Right cardiac atrium (tissue), 5 donors: ENCODE measurements around the gene SLC35F2. TPM values are rescaled to one million over a fixed set of nuclear protein-coding genes. Genes with fewer than 3 reads are reported as not detected.

Experiments
- ATAC-seq, 2 donors: fragments of 200-7000 bp; cut with Tn5 transposase; one replicate each; pipeline versions ENCODE4 v1.8.0 to v1.9.1; 2020; ENCODE audit warnings: moderate library complexity in 2 of 2, mild to moderate bottlenecking in 1 of 2
- DNase-seq, 3 donors: peaks; one replicate each; pipeline ENCODE4 v3.0.0-alpha.2; 2020
- H3K27ac ChIP-seq: one replicate; pipeline ENCODE4 v1.5.1; 2013; ENCODE audit warnings: mild to moderate bottlenecking, low read length, control low read depth, moderate library complexity
- H3K27me3 ChIP-seq: one replicate; pipeline ENCODE4 v1.6.1; 2013; ENCODE audit not compliant: control insufficient read depth, insufficient read depth
- H3K4me1 ChIP-seq: one replicate; pipeline ENCODE4 v1.6.1; 2013; ENCODE audit warnings: low read length; ENCODE audit not compliant: control insufficient read depth, insufficient read depth
- H3K4me3 ChIP-seq: one replicate; pipeline ENCODE4 v1.5.1; 2013; ENCODE audit warnings: low read length, control low read depth
- H3K9me3 ChIP-seq: one replicate; pipeline ENCODE4 v1.6.1; 2013; ENCODE audit warnings: low read length; ENCODE audit not compliant: control insufficient read depth
- WGBS: extraction: QIAGEN DNeasy Blood & Tissue Kit; methylation state at CpG from one replicate; pipeline ENCODE4 v1.1.7; 2013; 5-methylcytosine and 5-hydroxymethylcytosine counted together
- intact Hi-C, 4 donors: fragments of 100-400 bp; cut with DNase I; formaldehyde crosslinking; loops; one replicate each; pipeline versions ENCODE4 v1.11.0 to v1.14.0; 2022 to 2023
- polyA plus RNA-seq: library from polyadenylated mRNA; stranded (reverse); fragments of 200-250 nt; gene quantifications from one replicate; pipeline ENCODE4 v1.2.3, GENCODE V29; 2013
- total RNA-seq, 4 donors: library from RNA; stranded (reverse); fragmentation: NEBNext Ultra II Directional; extraction: Animal tissue kit (Norgen Biotek cat#: 25700); gene quantifications; one replicate each; pipeline ENCODE4 v1.2.1, GENCODE V29; 2021
- donor health status: healthy with polysubstance abuse.
- donor health status: DM: no; HTN: yes; CAD: no.
- donor health status: DM: no; HTN: no; CAD: no.
- donor health status: DM: no; HTN: yes; CAD: no; lungs with severe emphysema.
- donor health status: DM: yes; HTN: yes; CAD: no.

The SLC35F2 gene
- total and polyA plus RNA-seq, 5 donors = 1.4 to 3.5 (median 2.3) TPM

DNA sequence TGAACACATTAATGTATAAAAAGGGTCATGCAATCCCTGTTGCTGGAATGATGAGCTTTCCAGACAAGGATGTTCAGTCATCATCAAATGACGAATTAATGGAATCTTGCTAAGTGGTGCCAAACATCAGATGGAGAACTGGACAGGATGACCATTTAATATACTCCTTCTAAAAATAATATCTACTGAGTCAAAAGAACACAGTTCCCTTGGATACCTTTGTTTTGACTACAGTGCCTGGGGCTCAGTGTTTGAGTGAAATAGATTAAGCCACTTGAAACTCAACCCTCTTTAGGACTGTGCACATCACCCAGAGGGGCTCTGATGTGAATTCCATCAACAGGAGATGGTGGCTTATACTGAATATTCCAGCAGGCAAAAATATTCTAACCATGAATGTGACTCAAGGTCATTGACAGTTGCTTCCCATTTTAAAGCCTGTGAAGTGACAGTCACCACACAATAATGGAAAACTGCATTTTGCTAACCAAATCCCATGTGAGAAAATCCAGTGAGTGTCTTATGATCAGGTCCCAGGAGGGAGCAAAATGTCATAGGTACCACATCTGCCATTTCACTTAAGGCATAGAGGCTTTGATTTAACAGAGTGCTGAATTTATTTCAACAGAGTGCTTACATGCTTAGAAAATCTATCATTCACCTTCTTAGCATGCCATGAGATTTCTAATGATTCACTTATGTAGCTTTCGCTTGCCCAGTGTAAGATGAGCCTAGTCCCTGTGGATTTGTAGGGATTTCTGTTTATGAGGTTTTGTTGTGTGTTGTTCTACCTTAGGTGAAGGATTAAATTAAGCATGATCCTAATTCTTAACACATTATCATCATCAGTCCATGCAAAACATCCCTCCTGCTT is 105.4 kb downstream of the SLC35F2 start:
- ATAC-seq = peak; percentile 71 to 87

GRCh38 chr11:107752508-107752907 is 106.1 kb downstream of the SLC35F2 start:
- H3K27ac ChIP-seq = no peak overlapping the region

More for the DNA sequence above, 105.4 kb downstream of the SLC35F2 start:
- Histone ChIP-seq H3K27me3 (no peaks in the 10 kb centered on the region), H3K4me3 (no peak overlapping the region), H3K27ac (no peak overlapping the region), H3K9me3 (no peaks in the 10 kb centered on the region), H3K4me1 (no peaks in the 10 kb centered on the region)
- 47% methylated on average over 2 of the region's 2 CpGs for WGBS
- intact Hi-C loops = no loop called here
- no peak for DNase-seq

DNA sequence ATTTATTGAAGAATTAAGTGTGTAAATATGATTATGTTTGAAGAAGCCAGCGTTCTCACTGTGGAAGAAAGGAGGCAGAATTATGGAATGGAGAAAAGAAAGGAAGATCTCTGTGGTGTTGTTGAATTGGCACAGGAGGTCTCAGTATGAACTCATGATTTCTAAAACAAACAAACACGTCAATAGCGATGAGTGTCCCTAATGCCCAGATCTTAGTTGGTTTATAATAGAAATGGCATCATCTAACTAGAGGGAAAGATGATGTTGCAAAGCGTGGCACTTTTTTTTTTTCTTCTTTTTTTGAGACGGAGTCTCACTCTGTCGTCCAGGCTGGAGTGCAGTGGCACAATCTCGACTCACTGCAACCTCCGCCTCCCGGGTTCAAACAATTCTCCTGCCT is 107.5 kb downstream of the SLC35F2 start:
- Histone ChIP-seq H3K27ac (no peak overlapping the region), H3K4me1 (no peaks in the 10 kb centered on the region), H3K27me3 (no peaks in the 10 kb centered on the region), H3K9me3 (no peaks in the 10 kb centered on the region), H3K4me3 (no peak overlapping the region)
- DNase-seq = no peak
- ATAC-seq = no peak
- intact Hi-C loops = no loop called here
- 79% methylated on average over 9 of the region's 9 CpGs for WGBS

More at GRCh38 chr11:107752508-107752907, 106.1 kb downstream of the SLC35F2 start:
- no peaks in the 10 kb centered on the region for H3K27me3 ChIP-seq
- ATAC-seq (no peak), DNase-seq (no peak)
- WGBS = 61% methylated on average over 5 of the region's 5 CpGs
- intact Hi-C loops = no loop called here
- no peak overlapping the region for H3K4me3 ChIP-seq
- no peaks in the 10 kb centered on the region for H3K4me1 ChIP-seq
- no peaks in the 10 kb centered on the region for H3K9me3 ChIP-seq

DNA sequence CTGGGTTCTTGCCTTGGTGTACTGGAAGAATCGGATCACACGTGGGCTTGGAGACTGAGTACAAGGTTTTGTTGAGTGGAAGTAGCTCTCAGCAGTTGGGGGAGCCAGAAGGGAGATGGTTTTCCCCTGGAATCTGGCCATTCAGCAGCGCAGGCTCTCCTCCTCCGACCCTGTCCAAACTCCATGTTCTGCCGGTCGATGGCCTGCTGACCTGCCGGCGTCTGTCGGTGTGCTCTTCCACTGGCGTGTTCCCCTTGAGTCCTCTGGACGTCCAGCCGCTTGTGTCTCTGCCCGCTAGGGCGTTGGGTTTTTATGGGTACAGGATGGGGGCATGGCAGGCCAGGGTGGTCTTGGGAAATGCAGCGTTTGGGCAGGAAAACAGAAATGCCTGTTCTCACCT is 108.3 kb downstream of the SLC35F2 start:
- DNase-seq = no peak
- Histone ChIP-seq H3K27me3 (no peaks in the 10 kb centered on the region), H3K4me3 (no peak overlapping the region), H3K4me1 (no peaks in the 10 kb centered on the region), H3K27ac (no peak overlapping the region), H3K9me3 (no peaks in the 10 kb centered on the region)
- intact Hi-C loops = no loop called here
- 83% methylated on average over 15 of the region's 15 CpGs for WGBS
- no peak for ATAC-seq

DNA sequence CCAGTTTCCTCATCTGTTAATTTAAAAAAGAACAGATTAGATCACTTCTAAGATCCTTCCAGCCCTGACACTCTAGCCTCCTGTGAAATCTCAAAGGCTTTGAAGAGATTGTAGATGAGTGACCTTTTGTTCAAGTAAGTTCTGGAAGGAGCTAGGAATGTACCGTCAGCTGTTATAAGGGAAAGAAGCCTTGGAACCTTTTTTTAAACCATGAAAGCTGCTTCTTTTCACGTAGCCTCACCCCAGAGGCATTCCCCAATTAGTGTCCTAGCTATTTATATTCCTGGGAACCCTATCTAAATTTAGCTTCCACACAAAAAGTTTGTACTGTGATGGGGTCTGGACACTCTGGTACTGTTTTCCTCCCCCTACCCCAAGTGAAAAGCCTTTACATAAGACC is 111.0 kb downstream of the SLC35F2 start:
- intact Hi-C loops = no loop called here
- Histone ChIP-seq H3K27me3 (no peaks in the 10 kb centered on the region), H3K4me3 (no peak overlapping the region), H3K9me3 (no peaks in the 10 kb centered on the region), H3K27ac (no peak overlapping the region), H3K4me1 (no peaks in the 10 kb centered on the region)
- DNase-seq (no peak), ATAC-seq (peak in 1 of 2 donors; percentile 59)
- WGBS = 8% methylated on average over 2 of the region's 2 CpGs

DNA sequence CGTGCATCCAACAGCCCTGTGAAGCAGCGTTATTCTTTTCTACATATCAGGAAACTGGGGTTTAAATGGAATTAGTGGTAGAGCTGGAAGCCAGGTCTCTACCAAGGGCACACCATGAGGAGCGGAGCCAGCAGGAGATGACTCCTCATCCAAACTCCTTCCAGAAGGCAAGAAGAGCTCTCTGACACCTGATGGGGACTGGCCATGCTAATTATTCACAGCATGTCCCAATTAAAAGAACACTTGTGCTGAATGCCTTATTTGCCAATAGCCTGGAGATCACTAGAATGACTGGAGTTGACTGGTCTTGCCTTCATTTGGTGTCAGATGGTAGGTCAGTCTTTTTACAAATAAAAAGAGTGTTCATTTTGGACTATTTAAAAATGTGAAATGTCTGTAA is 113.9 kb downstream of the SLC35F2 start:
- intact Hi-C loops = no loop called here
- ATAC-seq = no peak
- no peak for DNase-seq
- no peaks in the 10 kb centered on the region for H3K4me1 ChIP-seq
- H3K4me3 ChIP-seq = no peak overlapping the region
- 66% methylated on average over 3 of the region's 3 CpGs for whole genome bisulfite sequencing
- no peaks in the 10 kb centered on the region for H3K27me3 ChIP-seq
- H3K9me3 ChIP-seq = no peaks in the 10 kb centered on the region
- no peak overlapping the region for H3K27ac ChIP-seq

DNA sequence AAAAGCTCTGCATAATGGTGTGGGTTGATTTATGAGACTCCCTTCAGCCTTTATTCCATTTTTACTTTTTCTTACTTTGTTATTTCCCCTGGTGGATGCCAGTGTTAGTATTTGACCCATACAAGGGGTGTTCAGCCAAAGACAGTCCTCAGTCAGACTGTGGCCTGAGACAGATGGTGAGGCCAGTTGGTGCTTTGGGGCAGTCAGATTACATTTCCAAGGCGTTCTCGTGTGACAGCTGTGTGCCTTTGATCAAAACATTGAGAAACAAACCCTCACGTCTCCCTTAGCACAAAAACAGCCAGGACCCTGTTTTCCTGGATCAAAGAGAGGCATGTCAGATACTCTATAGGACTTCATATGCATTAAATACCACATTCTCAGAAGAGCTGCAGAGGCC is 115.4 kb downstream of the SLC35F2 start:
- no peaks in the 10 kb centered on the region for H3K4me1 ChIP-seq
- H3K27ac ChIP-seq = no peak overlapping the region
- no peak for ATAC-seq
- no peak overlapping the region for H3K4me3 ChIP-seq
- no peaks in the 10 kb centered on the region for H3K9me3 ChIP-seq
- no peak for DNase-seq
- 66% methylated on average over 3 of the region's 3 CpGs for WGBS
- no peaks in the 10 kb centered on the region for H3K27me3 ChIP-seq
- intact Hi-C loops = no loop called here

DNA sequence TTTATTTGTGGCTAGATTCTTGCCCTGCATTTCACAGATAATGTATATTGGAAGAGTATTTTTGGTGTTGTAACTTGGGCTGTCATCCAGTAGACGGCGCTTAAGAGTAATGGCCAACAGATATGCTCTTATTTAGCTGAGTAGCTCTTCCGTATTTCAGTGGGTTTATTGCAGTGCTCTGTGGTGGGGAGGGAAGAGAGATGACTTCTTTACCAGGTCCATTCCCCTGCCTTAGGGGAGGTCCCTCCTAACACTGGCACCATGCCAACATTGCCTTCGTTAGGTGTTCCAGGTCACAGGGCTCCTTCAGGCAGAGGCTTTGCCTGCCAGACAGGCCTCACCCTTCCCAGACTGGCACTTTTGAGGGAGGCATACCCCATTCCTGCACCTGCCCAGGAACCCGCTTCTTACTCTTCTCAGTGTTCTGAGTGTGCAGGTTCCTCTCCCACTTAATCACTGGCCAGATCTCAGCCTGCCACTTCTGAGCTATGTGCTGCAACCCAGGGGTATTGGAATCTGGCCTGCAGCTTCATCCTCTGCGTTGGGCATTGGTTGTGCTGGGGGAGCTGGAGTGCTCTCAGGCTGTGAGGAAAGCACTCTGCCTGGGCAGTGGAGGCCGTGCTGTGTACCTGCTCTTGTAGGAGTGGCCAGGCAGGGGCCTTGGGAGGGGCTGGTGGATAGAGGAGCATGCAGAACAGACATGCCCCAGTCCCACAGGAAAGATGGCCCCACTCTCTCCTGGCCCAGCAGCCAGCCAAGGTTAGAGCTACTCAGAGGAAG is 117.4 kb downstream of the SLC35F2 start:
- no peak overlapping the region for H3K27ac ChIP-seq
- no peak overlapping the region for H3K4me3 ChIP-seq
- H3K9me3 ChIP-seq = no peaks in the 10 kb centered on the region
- no peaks in the 10 kb centered on the region for H3K4me1 ChIP-seq
- DNase-seq (no peak), ATAC-seq (peak; percentile 35 to 45)
- 45% methylated on average over 7 of the region's 7 CpGs for WGBS
- intact Hi-C loops = no loop called here
- H3K27me3 ChIP-seq = no peaks in the 10 kb centered on the region

Other genes with a start within 250 kb of the SLC35F2 start
- 1,000 to 10,000 TPM in 3 of 4 donors, 100 to 1,000 TPM in 1; 753 to 2,517 (median 1,525) TPM for gene SLN, start 146.7 kb downstream of the SLC35F2 start, total RNA-seq
- gene SLN, start 146.7 kb downstream of the SLC35F2 start, polyA plus RNA-seq = 2,787 TPM
- gene RAB39A, start 69.7 kb upstream of the SLC35F2 start, total RNA-seq = 1 to 10 TPM in 1 of 4 donors, under 1 TPM in 3; 0.51 to 1.1 (median 0.76) TPM
- gene RAB39A, start 69.7 kb upstream of the SLC35F2 start, polyA plus RNA-seq = not detected
- gene CUL5, start 150.1 kb upstream of the SLC35F2 start, total RNA-seq = 10 to 100 TPM; 35.1 to 38.6 (median 37.8) TPM
- 8.6 TPM for gene CUL5, start 150.1 kb upstream of the SLC35F2 start, polyA plus RNA-seq